Gastrocnemius medialis (tissue), 4 donors: ENCODE results near the gene KDM8.
"Not testable (repeated sequence)": the region's sequence is repeated elsewhere in the genome, so short reads cannot be mapped to it uniquely, and the experiment has no call there.

Experiments
- CTCF ChIP-seq, 5 experiments: fragments of 450-650 bp in 3 of 5; fragments of 200-600 bp in 2 of 5; sonication (generic) in 2 of 5; IDR thresholded peaks in 4 of 5; conservative IDR thresholded peaks in 1 of 5; 1 replicate in 4 of 5; 2 replicates in 1 of 5; pipeline ENCODE4 v1.5.1; 2016 to 2019; ENCODE audit warnings: antibody characterized with exemption in 5 of 5, mild to moderate bottlenecking in 3 of 5, moderate library complexity in 3 of 5
- POLR2A ChIP-seq, 2 donors: fragments of 450-650 bp; IDR thresholded peaks; one replicate each; pipeline ENCODE4 v1.6.1; 2017; ENCODE audit warnings: antibody characterized with exemption in 2 of 2, mild to moderate bottlenecking in 2 of 2, moderate library complexity in 2 of 2

- TF ChIP-seq POLR2A (IDR thresholded peaks at IDR 0.05); CTCF (IDR thresholded peaks at IDR 0.05 in 4 of 5, conservative IDR thresholded peaks at IDR 0.05 in 1 of 5): not testable (repeated sequence)
Observed at GRCh38 chr16:27247076-27247475, 43.8 kb downstream of the KDM8 start.
